CD4-positive, alpha-beta T cell (primary cell): ENCODE data around the gene CSAD. TPM values are rescaled to one million over a fixed set of nuclear protein-coding genes. Genes with fewer than 3 reads are reported as not detected.
"Not testable (repeated sequence)": the region's sequence is repeated elsewhere in the genome, so short reads cannot be mapped to it uniquely, and the experiment has no call there.

ENCODE experiments used
- ATAC-seq: fragments of 200-7000 bp; cut with Tn5 transposase; one replicate; pipeline ENCODE4 v1.10.0; 2022; ENCODE audit warnings: mild to moderate bottlenecking; ENCODE audit not compliant: poor library complexity
- CTCF ChIA-PET: fragments of 350-600 bp; sonication (Branson Sonifier 250); formaldehyde crosslinking; loops from one replicate; lab custom pipeline; 2021; ENCODE audit warnings: antibody characterized with exemption, inconsistent platforms; lab: Charles Lee
- POLR2A ChIA-PET: fragments of 350-600 bp; sonication (Branson Sonifier 250); formaldehyde crosslinking; loops from one replicate; lab custom pipeline; 2021; ENCODE audit warnings: antibody characterized with exemption, inconsistent platforms; lab: Charles Lee
- DNase-seq, 14 experiments: peaks; one replicate each; pipeline ENCODE4 v3.0.0-alpha.2; 2013 to 2020; ENCODE audit warnings: mixed read lengths in 2 of 14
- H3K27ac ChIP-seq, 2 donors: one replicate each; pipeline versions ENCODE4 v1.5.1 to v1.7.0; 2013; ENCODE audit warnings: low read length in 2 of 2, low read depth in 1 of 2, mild to moderate bottlenecking in 1 of 2
- H3K27me3 ChIP-seq, 2 experiments: 1 replicate in 1 of 2; 2 replicates in 1 of 2; pipeline versions ENCODE4 v1.6.1 to v1.7.0; 2013; ENCODE audit warnings: low read length in 2 of 2, control low read depth in 1 of 2, mild to moderate bottlenecking in 1 of 2, moderate library complexity in 1 of 2; ENCODE audit not compliant: insufficient read depth in 2 of 2, control insufficient read depth in 1 of 2
- H3K36me3 ChIP-seq: one replicate; pipeline ENCODE4 v1.6.1; 2013; ENCODE audit warnings: low read length, control low read depth; ENCODE audit not compliant: insufficient read depth
- H3K4me1 ChIP-seq: one replicate; pipeline ENCODE4 v1.6.1; 2013; ENCODE audit warnings: low read length, control low read depth; ENCODE audit not compliant: insufficient read depth
- H3K4me3 ChIP-seq: one replicate; pipeline ENCODE4 v1.5.1; 2013; ENCODE audit warnings: mild to moderate bottlenecking, low read length, moderate library complexity
- H3K9me3 ChIP-seq, 2 experiments: 1 replicate in 1 of 2; 2 replicates in 1 of 2; pipeline versions ENCODE4 v1.6.1 to v1.7.0; 2013; ENCODE audit warnings: low read length in 2 of 2, mild to moderate bottlenecking in 2 of 2, control low read depth in 1 of 2, moderate library complexity in 1 of 2; ENCODE audit not compliant: control insufficient read depth in 1 of 2, insufficient read depth in 1 of 2
- H3K27ac Mint-ChIP-seq: one replicate; pipeline ENCODE4 v1.8.0; 2020; ENCODE audit warnings: mixed read lengths
- H3K27me3 Mint-ChIP-seq: one replicate; pipeline ENCODE4 v1.8.0; 2021; ENCODE audit warnings: mixed read lengths
- H3K36me3 Mint-ChIP-seq: one replicate; pipeline ENCODE4 v1.8.0; 2021; ENCODE audit warnings: low read depth, mixed read lengths
- H3K4me1 Mint-ChIP-seq: one replicate; pipeline ENCODE4 v1.8.0; 2021; ENCODE audit warnings: low read depth, mixed read lengths
- H3K4me3 Mint-ChIP-seq: one replicate; pipeline ENCODE4 v1.8.0; 2020; ENCODE audit warnings: mild to moderate bottlenecking, mixed read lengths
- H3K9me3 Mint-ChIP-seq: one replicate; pipeline ENCODE4 v1.8.0; 2020; ENCODE audit warnings: mixed read lengths
- intact Hi-C, 2 experiments: fragments of 100-400 bp; cut with DNase I in 1 of 2; cut with micrococcal nuclease in 1 of 2; formaldehyde crosslinking; loops; one replicate each; pipeline versions ENCODE4 v1.15.1 to v1.9.0; 2023 to 2025; cut with DNase I, micrococcal nuclease
- total RNA-seq, 174 experiments: library from RNA in 2 of 174; stranded (reverse) in 2 of 174; gene quantifications; one replicate each; pipeline ENCODE4 v1.2.3 and lab custom pipeline; 2021 to 2026
- TF ChIP-seq, protein P1 (sequence below): fragments of 200-600 bp; IDR thresholded peaks from one replicate; pipeline ENCODE4 v1.8.0; 2022; ENCODE audit warnings: antibody characterized with exemption, mild to moderate bottlenecking

The CSAD gene
- total RNA-seq, 2 experiments from 2014 or later: 56.7 to 57.3 TPM

DNA sequence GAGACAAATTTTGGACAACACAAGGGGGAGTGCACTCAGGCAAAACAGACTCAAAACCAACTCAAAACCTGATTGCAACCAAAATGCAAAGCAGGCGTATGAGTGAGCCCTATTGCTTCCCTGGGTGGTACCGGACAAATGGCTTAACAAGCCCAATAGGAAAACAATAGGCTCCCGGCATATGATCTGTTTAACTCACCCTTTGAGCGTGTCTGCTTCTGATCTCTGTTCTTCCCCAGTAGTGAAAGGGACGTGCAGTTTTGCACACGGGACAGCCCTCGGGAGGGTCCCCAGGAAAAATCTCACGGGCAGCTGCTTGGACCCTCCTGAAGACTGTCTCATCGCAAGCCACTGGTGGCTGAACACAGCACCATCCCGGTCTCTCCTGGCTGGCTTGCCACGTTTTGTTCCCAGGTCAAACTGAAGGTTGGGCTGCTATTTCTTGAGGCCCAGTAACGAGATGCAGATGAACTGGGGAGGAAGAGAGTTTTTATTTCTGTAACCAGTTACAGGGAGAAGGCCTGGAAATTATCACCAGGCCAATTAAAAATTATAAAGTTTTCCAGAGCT is 67.5 kb downstream of the CSAD start:
- TF ChIP-seq, protein P1, sequence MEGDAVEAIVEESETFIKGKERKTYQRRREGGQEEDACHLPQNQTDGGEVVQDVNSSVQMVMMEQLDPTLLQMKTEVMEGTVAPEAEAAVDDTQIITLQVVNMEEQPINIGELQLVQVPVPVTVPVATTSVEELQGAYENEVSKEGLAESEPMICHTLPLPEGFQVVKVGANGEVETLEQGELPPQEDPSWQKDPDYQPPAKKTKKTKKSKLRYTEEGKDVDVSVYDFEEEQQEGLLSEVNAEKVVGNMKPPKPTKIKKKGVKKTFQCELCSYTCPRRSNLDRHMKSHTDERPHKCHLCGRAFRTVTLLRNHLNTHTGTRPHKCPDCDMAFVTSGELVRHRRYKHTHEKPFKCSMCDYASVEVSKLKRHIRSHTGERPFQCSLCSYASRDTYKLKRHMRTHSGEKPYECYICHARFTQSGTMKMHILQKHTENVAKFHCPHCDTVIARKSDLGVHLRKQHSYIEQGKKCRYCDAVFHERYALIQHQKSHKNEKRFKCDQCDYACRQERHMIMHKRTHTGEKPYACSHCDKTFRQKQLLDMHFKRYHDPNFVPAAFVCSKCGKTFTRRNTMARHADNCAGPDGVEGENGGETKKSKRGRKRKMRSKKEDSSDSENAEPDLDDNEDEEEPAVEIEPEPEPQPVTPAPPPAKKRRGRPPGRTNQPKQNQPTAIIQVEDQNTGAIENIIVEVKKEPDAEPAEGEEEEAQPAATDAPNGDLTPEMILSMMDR: no peak
- Mint-ChIP-seq H3K9me3 (no peaks in the 10 kb centered on the region), H3K27ac (no peak overlapping the region), H3K36me3 (no peaks in the 10 kb centered on the region), H3K4me3 (no peak overlapping the region), H3K4me1 (no peaks in the 10 kb centered on the region), H3K27me3 (no peaks in the 10 kb centered on the region)
- Histone ChIP-seq H3K4me3 (no peak overlapping the region), H3K27me3 (no peaks in the 10 kb centered on the region), H3K9me3 (no peaks in the 10 kb centered on the region), H3K4me1 (no peaks in the 10 kb centered on the region), H3K36me3 (no peaks in the 10 kb centered on the region), H3K27ac (no peak overlapping the region)
- CTCF ChIA-PET: interaction anchor here (0.7 kb wide), 1 partner anchor 16 kb away, joined by 5 read pairs; no protein-coding TSS in a partner anchor
- POLR2A ChIA-PET: no interaction called here
- intact Hi-C loops: no loop called here
- DNase-seq (no peak), ATAC-seq (no peak)

DNA sequence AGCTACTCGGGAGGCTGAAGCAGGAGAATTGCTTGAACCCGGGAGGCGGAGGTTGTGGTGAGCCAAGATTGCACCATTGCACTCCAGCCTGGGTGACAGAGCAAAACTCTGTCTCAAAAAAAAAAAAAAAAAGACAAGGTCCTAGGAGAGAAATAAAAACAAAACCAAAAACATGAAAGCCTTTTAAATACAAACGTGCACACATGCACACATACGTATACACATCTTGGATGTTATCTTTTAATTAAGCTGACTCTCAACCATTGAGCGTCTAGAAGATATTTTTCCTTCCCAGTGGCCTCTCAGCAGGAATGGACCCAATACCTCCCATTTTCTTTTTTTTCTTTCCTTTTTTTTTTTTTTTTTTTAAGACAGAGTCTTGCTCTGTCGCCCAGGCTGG is 68.3 kb downstream of the CSAD start:
- H3K4me1 ChIP-seq, H3K27ac ChIP-seq, intact Hi-C loops, H3K27ac Mint-ChIP-seq, H3K4me3 ChIP-seq, H3K9me3 ChIP-seq, H3K36me3 Mint-ChIP-seq, DNase-seq, H3K27me3 ChIP-seq, ATAC-seq, H3K27me3 Mint-ChIP-seq, H3K4me1 Mint-ChIP-seq, H3K9me3 Mint-ChIP-seq, POLR2A ChIA-PET, H3K36me3 ChIP-seq, H3K4me3 Mint-ChIP-seq: not testable (repeated sequence)
- CTCF ChIA-PET: interaction anchor here (0.7 kb wide), 1 partner anchor 17 kb away, joined by 5 read pairs; no protein-coding TSS in a partner anchor

Other genes with a start within 250 kb of the CSAD start
- gene KRT18, start 231.8 kb downstream of the CSAD start, total RNA-seq: 1 to 10 TPM; 7.2 to 9.2 TPM
- 100 to 1,000 TPM; 794 to 806 TPM for gene EIF4B, start 174.5 kb downstream of the CSAD start, total RNA-seq
- 1 to 10 TPM; 2.3 to 3.0 TPM for gene TNS2, start 130.9 kb downstream of the CSAD start, total RNA-seq
- gene SPRYD3, start 101.5 kb downstream of the CSAD start, total RNA-seq: 10 to 100 TPM; 17.7 to 21.0 TPM
- under 1 TPM in 1 of 2 experiments, not detected in 1; 0.49 TPM for gene IGFBP6, start 83.3 kb downstream of the CSAD start, total RNA-seq
- under 1 TPM; 0.22 to 0.49 TPM for gene SOAT2, start 77.4 kb downstream of the CSAD start, total RNA-seq
- 10 to 100 TPM; 24.4 to 24.7 TPM for gene ZNF740, start 203 bp downstream of the CSAD start, total RNA-seq
- 100 to 1,000 TPM; 166 to 180 TPM for gene ITGB7, start 26.3 kb upstream of the CSAD start, total RNA-seq
- 10 to 100 TPM; 14.0 to 15.8 TPM for gene RARG, start 51.3 kb upstream of the CSAD start, total RNA-seq
- gene ESPL1, start 87.4 kb upstream of the CSAD start, total RNA-seq: under 1 TPM; 0.20 to 0.71 TPM
- 100 to 1,000 TPM; 757 to 763 TPM for gene PFDN5, start 114.6 kb upstream of the CSAD start, total RNA-seq
- gene MYG1, start 118.8 kb upstream of the CSAD start, total RNA-seq: 10 to 100 TPM; 30.9 to 33.8 TPM
- gene AAAS, start 140.7 kb upstream of the CSAD start, total RNA-seq: 10 to 100 TPM; 21.0 to 22.7 TPM
- under 1 TPM in 1 of 2 experiments, not detected in 1; 0.14 TPM for gene SP7, start 155.4 kb upstream of the CSAD start, total RNA-seq
- gene SP1, start 199.3 kb upstream of the CSAD start, total RNA-seq: 10 to 100 TPM; 42.3 to 43.3 TPM
- gene AMHR2, start 242.9 kb upstream of the CSAD start, total RNA-seq: not detected